ENCODE results near the gene ZNF804B. TPM values are rescaled to one million over a fixed set of nuclear protein-coding genes. Genes with fewer than 3 reads are reported as not detected.

ZNF804B gene
- total RNA-seq, 2 experiments from 2014 or later, result not detected

DNA sequence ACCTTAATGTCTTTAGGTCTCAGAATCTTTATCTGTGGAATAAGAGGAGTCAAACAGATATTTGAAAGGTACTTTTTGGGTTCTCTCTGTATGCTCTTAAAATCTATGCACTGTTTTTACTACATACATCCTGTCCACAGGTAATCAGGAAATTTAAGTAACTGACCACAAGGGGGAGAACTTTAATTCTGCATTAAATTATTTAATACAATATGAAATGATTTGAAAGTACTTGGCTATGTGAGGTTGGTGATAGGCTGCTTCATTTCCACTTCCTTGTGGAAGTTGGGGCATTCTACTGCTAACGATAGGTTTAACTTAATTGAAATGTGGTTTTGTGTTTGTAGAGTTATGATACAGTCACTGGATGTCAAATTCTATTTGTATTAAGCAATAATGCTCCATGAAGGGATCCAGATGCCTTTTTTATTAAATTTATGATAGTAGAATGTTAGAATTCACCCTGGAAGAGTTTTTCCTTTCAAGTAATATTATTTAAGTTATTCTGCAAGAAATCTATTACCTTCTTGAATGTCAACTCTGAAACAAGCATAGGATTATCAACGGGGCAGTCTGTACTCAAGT, 30.1 kb downstream of the ZNF804B start:
- ChIA-PET POLR2A (no interaction called here), CTCF (no interaction called here)
- no peaks in the 10 kb centered on the region for H3K27me3 Mint-ChIP-seq
- no peak overlapping the region for H3K4me3 Mint-ChIP-seq
- H3K36me3 Mint-ChIP-seq (ENCODE audit: low read depth), result no peaks in the 10 kb centered on the region
- H3K9me3 Mint-ChIP-seq, result no peaks in the 10 kb centered on the region
- no peak overlapping the region for H3K27ac Mint-ChIP-seq
- no peak for DNase-seq
- H3K4me1 Mint-ChIP-seq, result no peaks in the 10 kb centered on the region

- CTCF ChIA-PET, result interaction anchor here (0.9 to 1.0 kb wide), 2 partner anchors 16 to 831 kb away, joined by 3 read pairs; no protein-coding TSS in a partner anchor
- H3K27ac Mint-ChIP-seq, result no peak overlapping the region
- DNase-seq, result no peak
- no peaks in the 10 kb centered on the region for H3K9me3 Mint-ChIP-seq
- no peaks in the 10 kb centered on the region for H3K27me3 Mint-ChIP-seq
- POLR2A ChIA-PET, result no interaction called here
- H3K4me1 Mint-ChIP-seq, result no peaks in the 10 kb centered on the region
- no peak overlapping the region for H3K4me3 Mint-ChIP-seq
- H3K36me3 Mint-ChIP-seq (ENCODE audit: low read depth), result no peaks in the 10 kb centered on the region
These were observed 32.4 kb downstream of the ZNF804B start for GRCh38 chr7:88791891-88792290.

DNA sequence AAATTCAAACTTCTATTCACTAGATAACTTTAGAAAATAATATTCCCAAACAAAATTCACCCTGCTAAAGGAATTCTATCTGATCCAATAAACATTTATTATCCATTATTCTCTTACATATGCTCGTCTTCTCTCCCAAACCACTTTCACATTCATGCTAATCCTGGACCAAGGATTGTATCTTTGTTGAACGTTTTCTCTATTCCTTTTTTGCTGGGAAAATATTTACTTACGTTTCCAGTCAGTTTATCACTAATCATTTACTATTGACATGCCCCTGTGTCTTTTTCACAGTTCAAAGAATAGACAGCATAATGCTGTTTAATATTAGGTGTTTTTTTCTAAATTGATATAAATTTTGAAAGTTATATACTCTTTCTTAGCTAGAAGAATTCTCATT, 32.9 kb downstream of the ZNF804B start:
- H3K27ac Mint-ChIP-seq, result no peak overlapping the region
- no peak overlapping the region for H3K4me3 Mint-ChIP-seq
- ChIA-PET POLR2A (no interaction called here), CTCF (interaction anchor here (1.0 kb wide), 1 partner anchor 830 kb away, joined by 3 read pairs; no protein-coding TSS in a partner anchor)
- H3K27me3 Mint-ChIP-seq, result no peaks in the 10 kb centered on the region
- no peaks in the 10 kb centered on the region for H3K4me1 Mint-ChIP-seq
- no peak for DNase-seq
- H3K36me3 Mint-ChIP-seq (ENCODE audit: low read depth), result no peaks in the 10 kb centered on the region
- H3K9me3 Mint-ChIP-seq, result no peaks in the 10 kb centered on the region

DNA sequence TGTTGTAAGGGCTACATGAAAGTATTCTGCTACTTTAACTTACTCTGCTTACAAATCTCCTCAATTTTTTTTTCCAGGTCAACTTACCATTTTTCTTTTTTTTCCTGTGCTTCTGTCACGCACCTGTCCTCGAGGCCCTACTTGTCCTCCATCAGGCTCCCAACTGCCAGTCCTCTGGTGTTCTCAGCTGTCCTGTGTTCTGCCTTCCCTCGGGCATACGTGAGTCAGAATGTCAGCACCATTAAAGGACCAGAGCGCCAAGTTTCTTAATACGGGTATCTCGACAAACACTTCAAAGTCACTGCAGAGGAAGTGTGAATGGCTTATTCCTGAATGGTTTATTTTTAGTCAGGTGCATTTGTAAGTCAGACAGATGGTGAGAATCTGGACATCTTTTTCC, 36.1 kb downstream of the ZNF804B start, which contains the start of gene TEX47:
Gene TEX47, minus strand, starts transcription at position 185 of the 400 bp plus-strand sequence. CDS start 795 bp downstream, outside the sequence.
- H3K4me1 Mint-ChIP-seq, result no peaks in the 10 kb centered on the region
- POLR2A ChIA-PET, result no interaction called here

DNA sequence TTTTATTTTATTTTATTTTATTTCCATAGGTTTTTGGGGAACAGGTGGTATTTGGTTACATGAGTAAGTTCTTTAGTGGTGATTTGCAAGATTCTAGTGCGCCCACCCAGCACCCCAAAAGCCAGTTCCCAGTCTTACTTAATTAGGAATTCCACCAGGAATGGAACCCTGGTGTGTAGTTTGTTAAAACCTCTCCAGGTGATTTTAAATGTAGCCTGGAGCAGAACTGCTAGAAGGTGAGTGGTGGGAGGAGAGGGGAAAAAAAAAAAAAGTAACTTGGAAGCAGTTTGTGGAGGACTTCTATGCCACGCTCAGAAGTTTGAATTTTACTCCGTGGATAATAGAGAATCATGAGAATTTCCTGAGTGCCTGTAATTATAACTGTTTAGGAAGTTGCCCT, 41.5 kb downstream of the ZNF804B start:
- ChIA-PET POLR2A (no interaction called here), CTCF (no interaction called here)
- H3K27ac Mint-ChIP-seq, result no peak overlapping the region

More for the DNA sequence above, 36.1 kb downstream of the ZNF804B start, which contains the start of gene TEX47:
- no peak for DNase-seq
- CTCF ChIA-PET, result interaction anchor here (0.6 kb wide), 1 partner anchor 380 kb away, joined by 3 read pairs; no protein-coding TSS in a partner anchor
- no peaks in the 10 kb centered on the region for H3K27me3 Mint-ChIP-seq
- H3K36me3 Mint-ChIP-seq (ENCODE audit: low read depth), result no peaks in the 10 kb centered on the region
- H3K9me3 Mint-ChIP-seq, result no peaks in the 10 kb centered on the region
- H3K4me3 Mint-ChIP-seq, result no peak within 1 kb of the TSS
- no peak within 1 kb of the TSS for H3K27ac Mint-ChIP-seq

DNA sequence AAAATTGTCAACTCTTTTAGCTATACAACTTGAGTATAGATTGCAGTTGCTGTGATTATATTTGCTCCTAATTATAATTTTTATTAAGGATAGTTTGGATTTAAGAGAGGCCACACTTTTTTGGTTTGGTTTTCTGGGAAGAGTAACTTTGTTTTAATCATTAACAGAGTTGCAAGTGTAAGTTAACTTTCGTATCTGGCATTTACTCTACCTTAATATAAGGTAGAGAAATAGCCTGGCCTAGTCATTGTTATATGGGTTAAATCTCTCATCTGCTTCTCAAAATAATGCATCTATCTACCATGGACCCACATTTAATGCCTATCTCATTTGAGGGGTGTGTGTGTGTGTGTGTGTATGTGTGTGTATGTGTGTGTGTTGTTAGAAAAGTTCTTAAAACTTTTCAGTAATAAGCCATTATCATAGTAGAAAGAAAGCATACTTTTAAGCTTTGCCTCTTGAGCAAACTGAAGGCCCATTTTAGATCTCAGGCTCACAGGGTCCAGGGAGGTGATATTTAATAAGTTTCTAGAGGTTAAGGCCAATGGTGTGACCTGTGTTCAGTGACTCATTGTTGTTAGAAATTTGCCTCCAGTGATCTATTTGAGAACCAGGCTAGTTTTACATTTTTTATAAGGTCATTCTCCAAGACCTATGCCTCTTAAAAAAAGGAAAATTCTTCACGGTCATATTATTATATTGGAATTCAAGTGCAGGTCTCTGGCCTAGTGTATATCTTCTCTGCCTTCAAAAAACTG, 47.0 kb downstream of the ZNF804B start:
- no peaks in the 10 kb centered on the region for H3K4me1 Mint-ChIP-seq
- H3K9me3 Mint-ChIP-seq, result no peaks in the 10 kb centered on the region
- CTCF ChIA-PET, result no interaction called here
- no peaks in the 10 kb centered on the region for H3K27me3 Mint-ChIP-seq
- POLR2A ChIA-PET, result no interaction called here
- H3K36me3 Mint-ChIP-seq (ENCODE audit: low read depth), result no peaks in the 10 kb centered on the region
- no peak overlapping the region for H3K27ac Mint-ChIP-seq
- no peak for DNase-seq
- H3K4me3 Mint-ChIP-seq, result no peak overlapping the region

More for the DNA sequence above, 41.5 kb downstream of the ZNF804B start:
- Mint-ChIP-seq H3K9me3 (no peaks in the 10 kb centered on the region), H3K4me1 (no peaks in the 10 kb centered on the region), H3K4me3 (no peak overlapping the region), H3K27me3 (no peaks in the 10 kb centered on the region), H3K36me3 (ENCODE audit: low read depth) (no peaks in the 10 kb centered on the region)
- DNase-seq, result no peak

DNA sequence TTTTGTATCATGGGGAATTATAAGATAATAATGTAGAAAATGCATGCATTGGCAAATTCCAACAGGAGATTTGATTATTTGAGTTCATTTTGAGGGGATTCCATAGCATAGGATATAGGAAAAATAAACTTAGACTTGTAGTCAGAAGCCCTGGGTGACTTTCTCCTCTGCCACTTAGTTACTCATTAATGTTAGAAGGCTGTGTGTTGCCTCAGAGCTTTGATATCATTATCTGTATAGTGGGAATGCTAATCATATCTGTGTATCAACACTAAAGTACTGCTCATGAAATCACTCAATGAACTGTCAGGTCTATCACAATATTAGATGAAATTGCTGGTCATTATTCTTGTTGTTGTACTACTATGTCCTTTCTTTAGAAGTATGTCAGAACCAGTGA, 59.1 kb downstream of the ZNF804B start:
- Mint-ChIP-seq H3K27ac (no peak overlapping the region), H3K36me3 (ENCODE audit: low read depth) (no peaks in the 10 kb centered on the region), H3K4me3 (no peak overlapping the region), H3K4me1 (no peaks in the 10 kb centered on the region), H3K27me3 (no peaks in the 10 kb centered on the region), H3K9me3 (no peaks in the 10 kb centered on the region)
- no peak for DNase-seq
- ChIA-PET POLR2A (no interaction called here), CTCF (interaction anchor here (0.6 kb wide), 1 partner anchor 15 kb away, joined by 3 read pairs; no protein-coding TSS in a partner anchor)

GRCh38 chr7:88826222-88826621, 66.7 kb downstream of the ZNF804B start:
- H3K4me1 Mint-ChIP-seq, result no peaks in the 10 kb centered on the region
- no peaks in the 10 kb centered on the region for H3K27me3 Mint-ChIP-seq
- H3K36me3 Mint-ChIP-seq (ENCODE audit: low read depth), result no peaks in the 10 kb centered on the region
- no peak overlapping the region for H3K4me3 Mint-ChIP-seq
- peaks cover 2% of the 10 kb centered on the region for H3K9me3 Mint-ChIP-seq
- CTCF ChIA-PET, result no interaction called here
- POLR2A ChIA-PET, result no interaction called here
- no peak overlapping the region for H3K27ac Mint-ChIP-seq
- no peak for DNase-seq

- DNase-seq, result no peak
- Mint-ChIP-seq H3K4me3 (no peak overlapping the region), H3K27me3 (no peaks in the 10 kb centered on the region), H3K27ac (no peak overlapping the region), H3K36me3 (ENCODE audit: low read depth) (no peaks in the 10 kb centered on the region), H3K9me3 (no peaks in the 10 kb centered on the region), H3K4me1 (no peaks in the 10 kb centered on the region)
- ChIA-PET CTCF (interaction anchor here (0.6 kb wide), 1 partner anchor 1024 kb away, joined by 5 read pairs; no protein-coding TSS in a partner anchor), POLR2A (interaction anchor here (0.6 kb wide), 1 partner anchor 120 kb away, joined by 4 read pairs; no protein-coding TSS in a partner anchor)
These were observed 75.7 kb downstream of the ZNF804B start for GRCh38 chr7:88835147-88835728.

GRCh38 chr7:88842201-88842600, 82.7 kb downstream of the ZNF804B start:
- DNase-seq, result no peak
- Mint-ChIP-seq H3K27ac (no peak overlapping the region), H3K9me3 (no peaks in the 10 kb centered on the region), H3K27me3 (no peaks in the 10 kb centered on the region), H3K4me1 (no peaks in the 10 kb centered on the region), H3K36me3 (ENCODE audit: low read depth) (no peaks in the 10 kb centered on the region), H3K4me3 (no peak overlapping the region)
- ChIA-PET POLR2A (no interaction called here), CTCF (no interaction called here)

DNA sequence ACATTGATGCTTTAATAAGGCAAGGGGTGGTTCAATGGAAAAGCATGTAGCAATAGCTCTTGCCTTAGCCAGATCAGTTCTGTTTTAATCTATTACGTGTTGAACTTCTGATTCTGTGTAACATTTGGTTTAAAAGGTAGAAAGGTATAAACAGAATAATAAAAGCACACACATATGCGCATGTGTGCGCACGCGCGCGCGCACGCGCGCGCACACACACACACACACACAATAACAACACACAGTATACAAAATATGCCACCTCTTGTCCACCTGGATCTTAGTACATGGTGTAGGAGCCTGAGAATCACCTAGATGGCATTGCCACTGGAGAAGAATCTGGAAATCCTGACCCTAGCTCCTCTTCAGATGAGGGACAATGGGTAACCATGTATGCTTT, 85.6 kb downstream of the ZNF804B start:
- no peak for DNase-seq
- Mint-ChIP-seq H3K4me3 (no peak overlapping the region), H3K36me3 (ENCODE audit: low read depth) (no peaks in the 10 kb centered on the region), H3K27ac (no peak overlapping the region), H3K27me3 (no peaks in the 10 kb centered on the region), H3K9me3 (no peaks in the 10 kb centered on the region), H3K4me1 (no peaks in the 10 kb centered on the region)
- CTCF ChIA-PET, result no interaction called here
- POLR2A ChIA-PET, result no interaction called here

DNA sequence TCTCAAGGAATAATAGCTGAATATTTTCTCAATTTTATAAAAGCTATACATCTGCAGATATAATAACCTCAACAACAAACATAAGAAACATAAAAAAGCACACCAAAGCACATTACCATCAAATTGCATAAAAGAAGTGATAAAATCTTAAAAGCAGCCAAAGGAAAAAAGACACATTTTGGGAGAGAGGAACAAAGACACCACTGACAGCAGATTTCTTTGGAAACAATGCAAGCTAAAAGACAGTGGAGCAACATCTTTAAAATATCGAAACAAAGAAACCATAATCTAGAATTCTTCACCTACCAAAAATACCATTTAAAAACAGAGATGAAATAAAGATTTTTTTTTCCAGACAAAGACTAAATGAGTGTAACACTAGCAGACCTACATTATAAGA, 91.7 kb downstream of the ZNF804B start:
- ChIA-PET CTCF (no interaction called here), POLR2A (no interaction called here)
- H3K9me3 Mint-ChIP-seq, result no peaks in the 10 kb centered on the region

DNA sequence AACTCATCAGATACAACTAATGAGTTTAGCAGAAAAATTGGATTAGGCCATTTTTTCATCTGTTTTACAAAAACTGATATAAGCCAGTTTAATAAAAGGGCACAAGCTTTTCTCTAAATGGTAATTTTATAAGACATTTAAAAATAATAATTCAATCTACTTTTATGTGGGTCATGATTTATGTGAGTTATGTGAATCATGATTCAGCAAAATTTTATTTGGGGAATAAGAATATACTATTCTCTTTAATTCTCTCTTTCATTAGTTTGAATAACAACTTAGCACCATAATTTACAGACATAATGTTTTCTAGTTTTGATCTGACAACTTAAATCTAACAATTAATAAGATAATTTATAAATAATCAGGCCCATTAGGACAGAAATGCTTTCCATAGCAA, 99.8 kb downstream of the ZNF804B start:
- Mint-ChIP-seq H3K4me3 (no peak overlapping the region), H3K9me3 (no peaks in the 10 kb centered on the region), H3K4me1 (no peaks in the 10 kb centered on the region), H3K36me3 (ENCODE audit: low read depth) (no peaks in the 10 kb centered on the region), H3K27me3 (no peaks in the 10 kb centered on the region), H3K27ac (no peak overlapping the region)
- POLR2A ChIA-PET, result no interaction called here
- no peak for DNase-seq
- CTCF ChIA-PET, result interaction anchor here (0.6 kb wide), 1 partner anchor 86 kb away, joined by 3 read pairs; no protein-coding TSS in a partner anchor

More for the DNA sequence above, 91.7 kb downstream of the ZNF804B start:
- no peak overlapping the region for H3K27ac Mint-ChIP-seq
- no peak overlapping the region for H3K4me3 Mint-ChIP-seq
- H3K4me1 Mint-ChIP-seq, result no peaks in the 10 kb centered on the region
- H3K36me3 Mint-ChIP-seq (ENCODE audit: low read depth), result no peaks in the 10 kb centered on the region
- DNase-seq, result no peak
- no peaks in the 10 kb centered on the region for H3K27me3 Mint-ChIP-seq
